ENCODE data around the gene OR5H2. TPM values are rescaled to one million over a fixed set of nuclear protein-coding genes. Genes with fewer than 3 reads are reported as not detected.

Gene OR5H2
- total and polyA plus RNA-seq, 2 donors from 2014 or later, result not detected

DNA sequence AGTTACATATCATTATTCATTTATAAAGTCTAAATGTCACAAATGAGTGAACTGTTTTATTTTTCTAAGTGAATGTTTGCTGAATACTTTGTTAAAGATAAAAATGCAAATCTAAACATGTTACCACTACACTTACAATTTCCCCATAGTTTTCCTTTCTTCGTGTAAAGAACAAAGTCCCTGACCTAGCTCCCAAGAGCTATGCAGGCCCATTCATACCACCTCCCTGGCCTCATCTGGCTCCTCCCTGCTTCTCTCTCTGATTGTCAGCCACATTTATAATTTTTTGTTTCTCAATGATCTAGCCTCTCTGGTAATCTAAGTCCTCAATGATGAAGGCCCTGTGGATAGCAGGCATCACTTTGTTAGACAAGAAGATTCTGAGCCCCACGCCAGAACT is 40.4 kb downstream of the OR5H2 start:
- intact Hi-C loops (cut with DNase I), result loop anchor here (10.0 kb wide), 1 partner anchor 278 kb away; no protein-coding TSS in a partner anchor
- H3K9ac ChIP-seq (ENCODE audit: low read length in 3 of 3), result no peak overlapping the region
- no peak for DNase-seq
- H3K36me3 ChIP-seq (ENCODE audit: control insufficient read depth in 2 of 3, insufficient read depth in 3 of 3, low read length in 3 of 3), result no peaks in the 10 kb centered on the region
- H3K9me3 ChIP-seq (ENCODE audit: control insufficient read depth in 2 of 3, insufficient read depth in 1 of 3, low read length in 3 of 3), result no peaks in the 10 kb centered on the region
- no peaks in the 10 kb centered on the region for H3K27me3 ChIP-seq (ENCODE audit: control insufficient read depth, insufficient read depth, low read length)
- no peak overlapping the region for H3K4me3 ChIP-seq (ENCODE audit: low read length in 3 of 3)
- H3K27ac ChIP-seq (ENCODE audit: low read depth in 2 of 2, low read length in 2 of 2), result no peak overlapping the region
- TF ChIP-seq, protein P1, sequence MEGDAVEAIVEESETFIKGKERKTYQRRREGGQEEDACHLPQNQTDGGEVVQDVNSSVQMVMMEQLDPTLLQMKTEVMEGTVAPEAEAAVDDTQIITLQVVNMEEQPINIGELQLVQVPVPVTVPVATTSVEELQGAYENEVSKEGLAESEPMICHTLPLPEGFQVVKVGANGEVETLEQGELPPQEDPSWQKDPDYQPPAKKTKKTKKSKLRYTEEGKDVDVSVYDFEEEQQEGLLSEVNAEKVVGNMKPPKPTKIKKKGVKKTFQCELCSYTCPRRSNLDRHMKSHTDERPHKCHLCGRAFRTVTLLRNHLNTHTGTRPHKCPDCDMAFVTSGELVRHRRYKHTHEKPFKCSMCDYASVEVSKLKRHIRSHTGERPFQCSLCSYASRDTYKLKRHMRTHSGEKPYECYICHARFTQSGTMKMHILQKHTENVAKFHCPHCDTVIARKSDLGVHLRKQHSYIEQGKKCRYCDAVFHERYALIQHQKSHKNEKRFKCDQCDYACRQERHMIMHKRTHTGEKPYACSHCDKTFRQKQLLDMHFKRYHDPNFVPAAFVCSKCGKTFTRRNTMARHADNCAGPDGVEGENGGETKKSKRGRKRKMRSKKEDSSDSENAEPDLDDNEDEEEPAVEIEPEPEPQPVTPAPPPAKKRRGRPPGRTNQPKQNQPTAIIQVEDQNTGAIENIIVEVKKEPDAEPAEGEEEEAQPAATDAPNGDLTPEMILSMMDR (IDR thresholded peaks at IDR 0.05; ENCODE audit: borderline replicate concordance, extremely low read depth, insufficient read depth), result no peak
- no peak for FAIRE-seq
- H3K4me1 ChIP-seq (ENCODE audit: control insufficient read depth in 2 of 3, insufficient read depth in 2 of 3, low read depth in 1 of 3, low read length in 3 of 3), result no peaks in the 10 kb centered on the region

DNA sequence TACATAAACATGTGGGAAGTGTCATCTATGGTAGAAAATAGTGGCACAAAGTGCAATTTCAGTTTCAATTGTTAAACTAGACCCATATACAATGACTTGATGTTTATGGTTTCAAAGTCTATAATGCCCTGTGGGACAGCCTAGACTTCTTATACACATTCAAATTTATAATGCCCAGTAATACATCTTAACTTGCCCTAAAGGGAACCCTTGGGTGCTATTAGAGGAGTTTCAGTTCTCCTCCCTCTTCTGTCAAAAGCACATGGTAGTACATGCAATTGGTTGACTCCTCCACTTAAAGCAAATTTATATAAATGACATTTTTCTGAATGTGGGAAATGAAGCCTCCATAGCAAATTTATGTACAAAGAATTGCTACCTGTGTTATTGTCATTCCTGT is 41.1 kb downstream of the OR5H2 start:
- no peak overlapping the region for H3K9ac ChIP-seq (ENCODE audit: low read length in 3 of 3)
- H3K27ac ChIP-seq (ENCODE audit: low read depth in 2 of 2, low read length in 2 of 2), result no peak overlapping the region
- DNase-seq (no peak), FAIRE-seq (no peak)
- intact Hi-C loops (cut with DNase I), result loop anchor here (10.0 kb wide), 1 partner anchor 279 kb away; no protein-coding TSS in a partner anchor
- H3K4me3 ChIP-seq (ENCODE audit: low read length in 3 of 3), result no peak overlapping the region
- TF ChIP-seq, protein P1 (IDR thresholded peaks at IDR 0.05; ENCODE audit: borderline replicate concordance, extremely low read depth, insufficient read depth), result no peak
- no peaks in the 10 kb centered on the region for H3K36me3 ChIP-seq (ENCODE audit: control insufficient read depth in 2 of 3, insufficient read depth in 3 of 3, low read length in 3 of 3)
- H3K9me3 ChIP-seq (ENCODE audit: control insufficient read depth in 2 of 3, insufficient read depth in 1 of 3, low read length in 3 of 3), result no peaks in the 10 kb centered on the region
- no peaks in the 10 kb centered on the region for H3K27me3 ChIP-seq (ENCODE audit: control insufficient read depth, insufficient read depth, low read length)
- H3K4me1 ChIP-seq (ENCODE audit: control insufficient read depth in 2 of 3, insufficient read depth in 2 of 3, low read depth in 1 of 3, low read length in 3 of 3), result no peaks in the 10 kb centered on the region

DNA sequence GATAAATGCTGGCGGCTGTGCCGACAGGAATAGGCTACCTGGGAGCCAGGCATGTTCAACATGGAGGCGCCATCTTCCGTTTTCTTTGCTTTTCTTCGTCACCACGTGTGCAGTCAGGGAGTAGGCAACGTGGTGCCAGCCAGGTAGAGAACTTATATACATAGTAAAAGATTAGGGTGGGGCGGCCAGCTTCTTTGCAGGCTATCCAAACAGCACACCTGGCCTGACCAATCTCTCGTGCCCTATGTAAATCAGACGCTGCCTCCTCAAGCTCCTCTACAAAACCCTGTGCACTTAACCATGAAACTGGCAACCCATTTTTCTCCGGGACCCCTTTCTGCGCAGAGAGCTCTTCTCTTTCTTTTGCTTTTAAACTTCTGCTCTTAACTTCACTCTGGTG is 42.8 kb downstream of the OR5H2 start:
- no peak overlapping the region for H3K4me3 ChIP-seq (ENCODE audit: low read length in 3 of 3)
- FAIRE-seq, result no peak

More for the DNA sequence above, 42.8 kb downstream of the OR5H2 start:
- no peak overlapping the region for H3K9ac ChIP-seq (ENCODE audit: low read length in 3 of 3)
- TF ChIP-seq, protein P1 (IDR thresholded peaks at IDR 0.05; ENCODE audit: borderline replicate concordance, extremely low read depth, insufficient read depth), result no peak
- no peaks in the 10 kb centered on the region for H3K4me1 ChIP-seq (ENCODE audit: control insufficient read depth in 2 of 3, insufficient read depth in 2 of 3, low read depth in 1 of 3, low read length in 3 of 3)
- no peaks in the 10 kb centered on the region for H3K27me3 ChIP-seq (ENCODE audit: control insufficient read depth, insufficient read depth, low read length)
- H3K27ac ChIP-seq (ENCODE audit: low read depth in 2 of 2, low read length in 2 of 2), result no peak overlapping the region
- H3K36me3 ChIP-seq (ENCODE audit: control insufficient read depth in 2 of 3, insufficient read depth in 3 of 3, low read length in 3 of 3), result no peaks in the 10 kb centered on the region
- H3K9me3 ChIP-seq (ENCODE audit: control insufficient read depth in 2 of 3, insufficient read depth in 1 of 3, low read length in 3 of 3), result no peaks in the 10 kb centered on the region
- no peak for DNase-seq
- intact Hi-C loops (cut with DNase I), result loop anchor here (10.0 kb wide), 1 partner anchor 280 kb away; no protein-coding TSS in a partner anchor

Data from kidney (tissue), 14 donors.